ENCODE measurements around the gene C12orf43.

DNA sequence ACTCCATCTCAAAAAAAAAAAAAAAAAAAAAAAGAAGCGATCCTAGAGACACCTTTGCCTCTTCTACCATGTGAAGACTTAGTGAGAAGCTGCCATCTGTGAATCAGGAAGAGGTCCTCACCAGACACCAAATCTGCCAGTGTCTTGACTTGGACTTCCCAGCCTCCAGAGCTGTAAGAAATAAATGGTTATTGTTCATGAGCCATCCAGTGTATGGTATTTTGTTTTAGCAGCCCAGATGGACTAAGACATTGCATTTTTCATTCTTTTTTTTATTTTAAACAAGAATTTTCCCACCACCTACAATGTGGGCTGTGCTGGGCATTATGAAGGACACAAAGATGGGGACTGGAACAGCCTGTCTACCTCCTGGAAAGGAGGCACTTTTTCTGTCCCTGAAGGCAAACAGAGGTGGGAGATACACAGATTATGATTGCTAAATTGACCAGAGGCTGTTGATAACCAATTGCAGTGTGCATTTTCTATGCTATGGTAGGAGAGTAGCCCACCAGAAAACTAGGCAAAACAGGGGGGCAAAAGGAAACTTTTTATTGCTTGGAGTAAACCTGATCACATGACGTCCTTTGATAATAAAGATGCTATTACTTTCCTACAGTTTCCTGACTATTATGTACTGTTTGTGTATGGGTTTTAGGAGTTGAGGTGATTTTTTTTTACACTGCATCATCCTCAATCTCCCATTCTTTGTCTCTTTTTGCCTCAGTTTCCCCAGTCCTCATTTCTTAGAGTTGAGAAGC is 2.8 kb upstream of the C12orf43 start:
- TF ChIP-seq NFRKB (IDR thresholded peaks at IDR 0.05) (no peak), SUZ12 (IDR thresholded peaks at IDR 0.05) (no peak), BHLHE40 (IDR thresholded peaks at IDR 0.05; ENCODE audit: borderline replicate concordance) (no peak), SP1 (IDR thresholded peaks at IDR 0.05) (no peak), ELF4 (IDR thresholded peaks at IDR 0.05) (no peak), TARDBP (IDR thresholded peaks at IDR 0.05) (no peak)

Data from HEK293T (cell line).